ENCODE measurements around the gene ADGRG6.
"Not testable (repeated sequence)": the region's sequence is repeated elsewhere in the genome, so short reads cannot be mapped to it uniquely, and the experiment has no call there.

- TF ChIP-seq, protein P1, sequence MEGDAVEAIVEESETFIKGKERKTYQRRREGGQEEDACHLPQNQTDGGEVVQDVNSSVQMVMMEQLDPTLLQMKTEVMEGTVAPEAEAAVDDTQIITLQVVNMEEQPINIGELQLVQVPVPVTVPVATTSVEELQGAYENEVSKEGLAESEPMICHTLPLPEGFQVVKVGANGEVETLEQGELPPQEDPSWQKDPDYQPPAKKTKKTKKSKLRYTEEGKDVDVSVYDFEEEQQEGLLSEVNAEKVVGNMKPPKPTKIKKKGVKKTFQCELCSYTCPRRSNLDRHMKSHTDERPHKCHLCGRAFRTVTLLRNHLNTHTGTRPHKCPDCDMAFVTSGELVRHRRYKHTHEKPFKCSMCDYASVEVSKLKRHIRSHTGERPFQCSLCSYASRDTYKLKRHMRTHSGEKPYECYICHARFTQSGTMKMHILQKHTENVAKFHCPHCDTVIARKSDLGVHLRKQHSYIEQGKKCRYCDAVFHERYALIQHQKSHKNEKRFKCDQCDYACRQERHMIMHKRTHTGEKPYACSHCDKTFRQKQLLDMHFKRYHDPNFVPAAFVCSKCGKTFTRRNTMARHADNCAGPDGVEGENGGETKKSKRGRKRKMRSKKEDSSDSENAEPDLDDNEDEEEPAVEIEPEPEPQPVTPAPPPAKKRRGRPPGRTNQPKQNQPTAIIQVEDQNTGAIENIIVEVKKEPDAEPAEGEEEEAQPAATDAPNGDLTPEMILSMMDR (IDR thresholded peaks at IDR 0.05) = not testable (repeated sequence)
- TF ChIP-seq EZH2 (IDR thresholded peaks at IDR 0.05) = not testable (repeated sequence)
These were observed 126.7 kb downstream of the ADGRG6 start for GRCh38 chr6:142428468-142428867.
